ENCODE measurements around the gene MIPOL1.
"Not testable (repeated sequence)": the region's sequence is repeated elsewhere in the genome, so short reads cannot be mapped to it uniquely, and the experiment has no call there.

Gene MIPOL1

GRCh38 chr14:37172024-37172869, 25.5 kb upstream of the MIPOL1 start, which contains the start of gene SLC25A21:
Gene SLC25A21 (minus strand): TSS chr14:37172606.
- H3K4me3 ChIP-seq (ENCODE audit: low read depth, low read length): peak within 1 kb of the TSS; percentile 88
- ChIA-PET POLR2A (interaction anchor here (1.0 kb wide), 1 partner anchor 25 kb away, joined by 8 read pairs; the partner anchor contains the start of gene MIPOL1), CTCF (interaction anchor here (1.1 to 3.1 kb wide), 2 partner anchors 22 to 46 kb away, joined by 3 to 13 read pairs; no protein-coding TSS in a partner anchor)
- DNase-seq (ENCODE audit: low read depth, low spot score): no peak
- peak; percentile 24 for TF ChIP-seq CTCF (IDR thresholded peaks at IDR 0.05; ENCODE audit: insufficient read depth, low read length, missing control alignments)

GRCh38 chr14:37172936-37173614, 24.7 kb upstream of the MIPOL1 start:
- DNase-seq (ENCODE audit: low read depth, low spot score): no peak
- no peak for TF ChIP-seq CTCF (IDR thresholded peaks at IDR 0.05; ENCODE audit: insufficient read depth, low read length, missing control alignments)
- H3K4me3 ChIP-seq (ENCODE audit: low read depth, low read length): peak overlapping the region; percentile 88
- POLR2A ChIA-PET: interaction anchor here (0.7 kb wide), 1 partner anchor 589 kb away, joined by 4 read pairs; no protein-coding TSS in a partner anchor
- CTCF ChIA-PET: interaction anchor here (3.1 kb wide), 1 partner anchor 22 kb away, joined by 13 read pairs; no protein-coding TSS in a partner anchor

- ChIA-PET CTCF (no interaction called here), POLR2A (no interaction called here)
- DNase-seq (ENCODE audit: low read depth, low spot score): no peak
- H3K4me3 ChIP-seq (ENCODE audit: low read depth, low read length): no peak overlapping the region
- no peak for TF ChIP-seq CTCF (IDR thresholded peaks at IDR 0.05; ENCODE audit: insufficient read depth, low read length, missing control alignments)
Measured at GRCh38 chr14:37179896-37180502, 17.7 kb upstream of the MIPOL1 start.

GRCh38 chr14:37180886-37181285, 16.9 kb upstream of the MIPOL1 start:
- H3K4me3 ChIP-seq (ENCODE audit: low read depth, low read length); CTCF ChIA-PET; DNase-seq (ENCODE audit: low read depth, low spot score); POLR2A ChIA-PET: not testable (repeated sequence)

GRCh38 chr14:37181441-37181840, 16.3 kb upstream of the MIPOL1 start:
- POLR2A ChIA-PET: no interaction called here
- CTCF ChIA-PET: interaction anchor here (0.7 kb wide), 1 partner anchor 23 kb away, joined by 3 read pairs; no protein-coding TSS in a partner anchor
- no peak for TF ChIP-seq CTCF (IDR thresholded peaks at IDR 0.05; ENCODE audit: insufficient read depth, low read length, missing control alignments)
- no peak for DNase-seq (ENCODE audit: low read depth, low spot score)
- no peak overlapping the region for H3K4me3 ChIP-seq (ENCODE audit: low read depth, low read length)

- H3K4me3 ChIP-seq (ENCODE audit: low read depth, low read length); POLR2A ChIA-PET: not testable (repeated sequence)
- CTCF ChIA-PET: interaction anchor here (1.2 kb wide), 1 partner anchor 11 kb away, joined by 3 read pairs; no protein-coding TSS in a partner anchor
Measured at GRCh38 chr14:37184520-37184919, 13.2 kb upstream of the MIPOL1 start.

GRCh38 chr14:37185670-37186069, 12.1 kb upstream of the MIPOL1 start:
- ChIA-PET CTCF (no interaction called here), POLR2A (no interaction called here)
- no peak for DNase-seq (ENCODE audit: low read depth, low spot score)
- no peak overlapping the region for H3K4me3 ChIP-seq (ENCODE audit: low read depth, low read length)
- no peak for TF ChIP-seq CTCF (IDR thresholded peaks at IDR 0.05; ENCODE audit: insufficient read depth, low read length, missing control alignments)

More at GRCh38 chr14:37184520-37184919, 13.2 kb upstream of the MIPOL1 start:
- DNase-seq (ENCODE audit: low read depth, low spot score): not testable (repeated sequence)
